GM19463 (cell line): Measurements from ENCODE around the gene ZCCHC2.

Source experiments
- ATAC-seq: cut with Tn5 transposase; IDR thresholded peaks from one replicate; pipeline ENCODE4 v1.9.1; 2021; ENCODE audit warnings: mild to moderate bottlenecking, moderate library complexity; ENCODE audit not compliant: unreplicated experiment

Gene ZCCHC2

GRCh38 chr18:62574776-62575175 is 52.0 kb downstream of the ZCCHC2 start:
- no peak for ATAC-seq

- ATAC-seq, result no peak
These were observed 53.4 kb downstream of the ZCCHC2 start for GRCh38 chr18:62576271-62576670.

- ATAC-seq, result no peak
These were observed 54.2 kb downstream of the ZCCHC2 start for GRCh38 chr18:62576845-62577512.

GRCh38 chr18:62577765-62578164 is 54.9 kb downstream of the ZCCHC2 start:
- no peak for ATAC-seq

GRCh38 chr18:62578980-62579511 is 56.2 kb downstream of the ZCCHC2 start:
- ATAC-seq, result no peak

- no peak for ATAC-seq
These were observed 60.6 kb downstream of the ZCCHC2 start for GRCh38 chr18:62583376-62583775.

GRCh38 chr18:62584241-62585120 is 61.7 kb downstream of the ZCCHC2 start:
- ATAC-seq, result peak; percentile 77

- peak; percentile 28 for ATAC-seq
These were observed 62.7 kb downstream of the ZCCHC2 start for GRCh38 chr18:62585274-62586150.

GRCh38 chr18:62586151-62586774 is 63.4 kb downstream of the ZCCHC2 start:
- peak; percentile 72 for ATAC-seq

GRCh38 chr18:62586781-62587487 is 64.1 kb downstream of the ZCCHC2 start:
- no peak for ATAC-seq

GRCh38 chr18:62587689-62588088 is 64.9 kb downstream of the ZCCHC2 start:
- no peak for ATAC-seq

- no peak for ATAC-seq
These were observed 65.4 kb downstream of the ZCCHC2 start for GRCh38 chr18:62588217-62588616.

- ATAC-seq, result no peak
These were observed 68.2 kb downstream of the ZCCHC2 start for GRCh38 chr18:62590799-62591590.

- ATAC-seq, result no peak
These were observed 73.5 kb downstream of the ZCCHC2 start for GRCh38 chr18:62596145-62597005.

GRCh38 chr18:62601871-62602270 is 79.0 kb downstream of the ZCCHC2 start:
- no peak for ATAC-seq

- ATAC-seq, result no peak
These were observed 79.9 kb downstream of the ZCCHC2 start for GRCh38 chr18:62602706-62603105.

GRCh38 chr18:62603211-62603610 is 80.4 kb downstream of the ZCCHC2 start:
- ATAC-seq, result no peak

GRCh38 chr18:62603979-62604378 is 81.2 kb downstream of the ZCCHC2 start:
- ATAC-seq, result no peak
